ENCODE data around the gene NDNF.
A peak's percentile ranks its signal among the peaks of the same experiment; 100 is the strongest.

The NDNF gene

GRCh38 chr4:121072224-121073003, at the start of gene NDNF:
Gene NDNF (minus strand): TSS chr4:121072535. CDS start chr4:121045837, 26,698 bp downstream.
- peak; percentile 59 for DNase-seq (ENCODE audit: low spot score)

GRCh38 chr4:121119715-121120114, 47.4 kb upstream of the NDNF start:
- DNase-seq (ENCODE audit: low spot score), result no peak

GRCh38 chr4:121118344-121118743, 46.0 kb upstream of the NDNF start:
- DNase-seq (ENCODE audit: low spot score), result no peak

- no peak for DNase-seq (ENCODE audit: low spot score)
Observed at GRCh38 chr4:121114756-121115155, 42.4 kb upstream of the NDNF start.

GRCh38 chr4:121112530-121112929, 40.2 kb upstream of the NDNF start:
- no peak for DNase-seq (ENCODE audit: low spot score)

- no peak for DNase-seq (ENCODE audit: low spot score)
Observed at GRCh38 chr4:121108557-121108956, 36.2 kb upstream of the NDNF start.

GRCh38 chr4:121107507-121107906, 35.2 kb upstream of the NDNF start:
- no peak for DNase-seq (ENCODE audit: low spot score)

GRCh38 chr4:121100093-121100775, 27.9 kb upstream of the NDNF start:
- no peak for DNase-seq (ENCODE audit: low spot score)

- DNase-seq (ENCODE audit: low spot score), result no peak
Observed at GRCh38 chr4:121098266-121098665, 25.9 kb upstream of the NDNF start.

- no peak for DNase-seq (ENCODE audit: low spot score)
Observed at GRCh38 chr4:121096629-121097028, 24.3 kb upstream of the NDNF start.

- DNase-seq (ENCODE audit: low spot score), result no peak
Observed at GRCh38 chr4:121096191-121096590, 23.9 kb upstream of the NDNF start.

- DNase-seq (ENCODE audit: low spot score), result no peak
Observed at GRCh38 chr4:121094297-121094966, 22.1 kb upstream of the NDNF start.

- no peak for DNase-seq (ENCODE audit: low spot score)
Observed at GRCh38 chr4:121093261-121093660, 20.9 kb upstream of the NDNF start.

- no peak for DNase-seq (ENCODE audit: low spot score)
Observed at GRCh38 chr4:121091941-121092340, 19.6 kb upstream of the NDNF start.

- DNase-seq (ENCODE audit: low spot score), result no peak
Observed at GRCh38 chr4:121088867-121089266, 16.5 kb upstream of the NDNF start.

- no peak for DNase-seq (ENCODE audit: low spot score)
Observed at GRCh38 chr4:121079376-121079775, 7.0 kb upstream of the NDNF start.

GRCh38 chr4:121077496-121077895, 5.2 kb upstream of the NDNF start:
- no peak for DNase-seq (ENCODE audit: low spot score)

GRCh38 chr4:121076416-121076815, 4.1 kb upstream of the NDNF start:
- DNase-seq (ENCODE audit: low spot score), result no peak

GRCh38 chr4:121073672-121074381, 1.5 kb upstream of the NDNF start:
- no peak for DNase-seq (ENCODE audit: low spot score)

GRCh38 chr4:121073004-121073435, 685 bp upstream of the NDNF start:
- DNase-seq (ENCODE audit: low spot score), result no peak

- DNase-seq (ENCODE audit: low spot score), result no peak
Observed at GRCh38 chr4:121071640-121072223, 603 bp downstream of the NDNF start.

Measured in iPS-NIHi11 (cell line).